HG03457 (cell line): ENCODE data around the gene CPT1A.
"Not testable (repeated sequence)": the region's sequence is repeated elsewhere in the genome, so short reads cannot be mapped to it uniquely, and the experiment has no call there.

ENCODE experiments used
- ATAC-seq: cut with Tn5 transposase; IDR thresholded peaks from one replicate; pipeline ENCODE4 v1.9.1; 2021; ENCODE audit warnings: moderate number of reproducible peaks; ENCODE audit not compliant: unreplicated experiment

CPT1A gene

GRCh38 chr11:68841718-68842426 lies at the start of gene CPT1A:
CPT1A (minus strand) TSS chr11:68841916; CDS start chr11:68815474, 26,442 bp downstream.
- ATAC-seq = no peak

GRCh38 chr11:68890490-68891231 lies 48.9 kb upstream of the CPT1A start:
- no peak for ATAC-seq

GRCh38 chr11:68889948-68890446 lies 48.3 kb upstream of the CPT1A start:
- no peak for ATAC-seq

- ATAC-seq = not testable (repeated sequence)
Observed at GRCh38 chr11:68884827-68885226, 43.1 kb upstream of the CPT1A start.

- ATAC-seq = no peak
Observed at GRCh38 chr11:68882391-68882790, 40.7 kb upstream of the CPT1A start.

- no peak for ATAC-seq
Observed at GRCh38 chr11:68881320-68881719, 39.6 kb upstream of the CPT1A start.

- ATAC-seq = no peak
Observed at GRCh38 chr11:68880851-68881250, 39.1 kb upstream of the CPT1A start.

- ATAC-seq = no peak
Observed at GRCh38 chr11:68878022-68878421, 36.3 kb upstream of the CPT1A start.

- no peak for ATAC-seq
Observed at GRCh38 chr11:68872216-68873003, 30.7 kb upstream of the CPT1A start.

GRCh38 chr11:68870470-68870869 lies 28.8 kb upstream of the CPT1A start:
- ATAC-seq = no peak

GRCh38 chr11:68868221-68868835 lies 26.6 kb upstream of the CPT1A start:
- ATAC-seq = no peak

- ATAC-seq = no peak
Observed at GRCh38 chr11:68867066-68867465, 25.4 kb upstream of the CPT1A start.

GRCh38 chr11:68865241-68865640 lies 23.5 kb upstream of the CPT1A start:
- ATAC-seq = no peak

GRCh38 chr11:68863553-68864265 lies 22.0 kb upstream of the CPT1A start:
- no peak for ATAC-seq

GRCh38 chr11:68862421-68862820 lies 20.7 kb upstream of the CPT1A start:
- no peak for ATAC-seq

GRCh38 chr11:68859123-68859522 lies 17.4 kb upstream of the CPT1A start:
- ATAC-seq = no peak

- ATAC-seq = no peak
Observed at GRCh38 chr11:68857037-68857586, 15.4 kb upstream of the CPT1A start.

GRCh38 chr11:68856425-68857030 lies 14.8 kb upstream of the CPT1A start:
- not testable (repeated sequence) for ATAC-seq

GRCh38 chr11:68855205-68855981 lies 13.7 kb upstream of the CPT1A start:
- ATAC-seq = no peak
